Trophoblast cell (in vitro differentiated cells and primary cell): ENCODE data around the gene CLCN5.
A peak's percentile ranks its signal among the peaks of the same experiment; 100 is the strongest.

ENCODE experiments used
- DNase-seq, 2 donors: peaks; one replicate each; pipeline ENCODE4 v3.0.0-alpha.2; 2016
- H2AFZ ChIP-seq: 2 replicates; pipeline ENCODE4 v1.6.1; 2013; ENCODE audit warnings: low read length, moderate library complexity, mild to moderate bottlenecking; ENCODE audit not compliant: insufficient read depth, poor library complexity
- H2AK5ac ChIP-seq: 2 replicates; pipeline ENCODE4 v1.6.1; 2013; ENCODE audit warnings: mild to moderate bottlenecking, low read length
- H2BK120ac ChIP-seq: 2 replicates; pipeline ENCODE4 v1.6.1; 2013; ENCODE audit warnings: low read length, mild to moderate bottlenecking, moderate library complexity; ENCODE audit not compliant: insufficient read depth, poor library complexity
- H2BK12ac ChIP-seq: 2 replicates; pipeline ENCODE4 v1.6.1; 2013; ENCODE audit warnings: mild to moderate bottlenecking, low read length, moderate library complexity
- H2BK5ac ChIP-seq: 2 replicates; pipeline ENCODE4 v1.6.1; 2013; ENCODE audit warnings: low read length, low read depth, moderate library complexity, mild to moderate bottlenecking; ENCODE audit not compliant: poor library complexity
- H3K14ac ChIP-seq: 2 replicates; pipeline ENCODE4 v1.6.1; 2013; ENCODE audit warnings: mild to moderate bottlenecking, low read length
- H3K18ac ChIP-seq: 2 replicates; pipeline ENCODE4 v1.6.1; 2013; ENCODE audit warnings: mild to moderate bottlenecking, low read length
- H3K23ac ChIP-seq: 2 replicates; pipeline ENCODE4 v1.6.1; 2013; ENCODE audit warnings: low read length
- H3K27ac ChIP-seq: 2 replicates; pipeline ENCODE4 v1.5.1; 2013; ENCODE audit warnings: low read depth, mild to moderate bottlenecking, inconsistent platforms, low read length, moderate library complexity
- H3K27me3 ChIP-seq: 2 replicates; pipeline ENCODE4 v1.6.1; 2013; ENCODE audit warnings: inconsistent platforms, mild to moderate bottlenecking, low read length, moderate library complexity; ENCODE audit not compliant: insufficient read depth
- H3K36me3 ChIP-seq, 2 experiments: 1 replicate in 1 of 2; 2 replicates in 1 of 2; pipeline ENCODE4 v1.6.1; 2013; ENCODE audit warnings: low read length in 2 of 2, mild to moderate bottlenecking in 2 of 2, moderate library complexity in 1 of 2; ENCODE audit not compliant: insufficient read depth in 2 of 2, control insufficient read depth in 1 of 2
- H3K4ac ChIP-seq: 2 replicates; pipeline ENCODE4 v1.6.1; 2013; ENCODE audit warnings: low read depth, mild to moderate bottlenecking, low read length, moderate library complexity
- H3K4me1 ChIP-seq, 2 experiments: 1 replicate in 1 of 2; 2 replicates in 1 of 2; pipeline ENCODE4 v1.6.1; 2013; ENCODE audit warnings: low read length in 2 of 2, mild to moderate bottlenecking in 2 of 2, moderate library complexity in 1 of 2; ENCODE audit not compliant: insufficient read depth in 2 of 2, control insufficient read depth in 1 of 2
- H3K4me2 ChIP-seq: 2 replicates; pipeline ENCODE4 v1.6.1; 2013; ENCODE audit warnings: inconsistent platforms, mild to moderate bottlenecking, low read length, moderate library complexity
- H3K4me3 ChIP-seq: 2 replicates; pipeline ENCODE4 v1.5.1; 2013; ENCODE audit warnings: mild to moderate bottlenecking, low read depth, low read length, inconsistent platforms
- H3K79me1 ChIP-seq: one replicate; pipeline ENCODE4 v1.6.1; 2013; ENCODE audit warnings: low read length
- H3K79me2 ChIP-seq: 2 replicates; pipeline ENCODE4 v1.6.1; 2013; ENCODE audit warnings: low read length, mild to moderate bottlenecking; ENCODE audit not compliant: control insufficient read depth, insufficient read depth, poor library complexity
- H3K9ac ChIP-seq: 2 replicates; pipeline ENCODE4 v1.6.1; 2013; ENCODE audit warnings: mild to moderate bottlenecking, low read length
- H3K9me3 ChIP-seq: 2 replicates; pipeline ENCODE4 v1.6.1; 2013; ENCODE audit warnings: low read depth, mild to moderate bottlenecking, control low read depth, inconsistent platforms, low read length; ENCODE audit not compliant: insufficient read depth
- H4K12ac ChIP-seq: 2 replicates; pipeline ENCODE4 v1.6.1; 2013; ENCODE audit warnings: low read depth, mild to moderate bottlenecking, low read length, moderate library complexity
- H4K8ac ChIP-seq: 2 replicates; pipeline ENCODE4 v1.6.1; 2013; ENCODE audit warnings: low read depth, mild to moderate bottlenecking, low read length, moderate library complexity
- H4K91ac ChIP-seq: one replicate; pipeline ENCODE4 v1.6.1; 2013; ENCODE audit warnings: low read depth, mild to moderate bottlenecking, low read length, moderate library complexity
- WGBS: extraction: QIAGEN DNeasy Blood & Tissue Kit; methylation state at CpG from one replicate; pipeline ENCODE4 v1.1.7; 2013; ENCODE audit warnings: missing lambda C conversion rate; ENCODE audit not compliant: insufficient read length, insufficient coverage; ENCODE audit errors: extremely low coverage; 5-methylcytosine and 5-hydroxymethylcytosine counted together

CLCN5 gene

DNA sequence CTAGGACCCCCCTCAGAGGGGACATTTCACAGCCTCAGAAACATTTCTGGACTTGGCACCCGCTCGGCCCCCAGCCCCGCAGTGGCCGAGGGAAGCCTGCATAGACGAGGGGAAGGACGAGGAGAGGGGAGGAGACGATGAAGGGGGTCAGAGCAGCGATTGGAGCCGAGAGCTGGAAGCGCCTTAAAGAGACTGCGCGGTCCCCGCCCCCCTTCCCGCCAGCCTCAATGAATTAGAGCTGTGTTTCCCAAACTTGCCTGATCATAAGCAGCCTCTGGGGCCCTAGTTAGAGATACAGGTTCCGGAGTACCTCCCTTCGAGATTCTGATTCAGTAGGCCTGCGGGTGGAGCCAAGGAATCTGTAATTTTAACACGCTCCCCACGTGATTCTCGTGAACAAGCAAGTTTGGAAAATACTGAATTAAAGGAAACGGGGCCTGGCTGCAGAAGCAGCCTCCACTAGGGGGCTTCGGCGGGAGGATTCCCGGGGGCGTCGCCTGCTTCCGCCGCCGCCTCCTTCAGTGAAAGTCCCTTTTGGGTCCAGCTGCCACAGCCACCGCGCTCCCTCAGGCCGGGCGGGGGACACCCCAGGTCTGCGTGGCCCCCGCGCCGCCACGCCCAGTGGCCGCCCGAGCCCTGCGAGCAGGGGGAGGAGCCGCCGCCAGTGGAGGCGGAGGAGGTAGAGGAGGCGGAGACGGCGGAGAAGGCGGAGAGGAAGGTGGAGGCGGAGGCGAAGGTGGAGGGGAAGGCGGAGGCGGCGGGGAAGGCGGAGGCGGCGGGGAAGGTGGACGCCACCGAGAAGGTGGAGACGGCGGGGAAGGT lies 43.4 kb upstream of the CLCN5 start, which contains the start of gene USP27X:
TSS of gene USP27X (plus strand) at position 651 of the 822 bp plus-strand sequence. CDS start 824 bp downstream, outside the sequence.
- DNase-seq, result peak; percentile 65 to 69
- Histone ChIP-seq H3K27me3 (no peaks in the 10 kb centered on the region), H3K4me1 (peaks cover 2 to 8% of the 10 kb centered on the region in 2 experiments), H3K36me3 (peaks cover 0 to 9% of the 10 kb centered on the region in 2 experiments), H3K18ac (no peak within 1 kb of the TSS), H3K4ac (no peak within 1 kb of the TSS), H4K12ac (peak within 1 kb of the TSS; percentile 12), H2BK12ac (no peak within 1 kb of the TSS), H3K79me1 (peaks cover 6% of the 10 kb centered on the region), H3K14ac (no peak within 1 kb of the TSS), H3K27ac (peak within 1 kb of the TSS; percentile 80), H3K9ac (peak within 1 kb of the TSS; percentile 72), H4K91ac (peak within 1 kb of the TSS; percentile 45), H3K4me3 (peak within 1 kb of the TSS; percentile 82), H2AK5ac (no peak within 1 kb of the TSS), H3K4me2 (peak within 1 kb of the TSS; percentile 86), H2BK120ac (peak within 1 kb of the TSS; percentile 23), H2AFZ (peak within 1 kb of the TSS; percentile 45), H3K9me3 (no peaks in the 10 kb centered on the region), H2BK5ac (peak within 1 kb of the TSS; percentile 37), H3K79me2 (no peaks in the 10 kb centered on the region), H3K23ac (no peak within 1 kb of the TSS), H4K8ac (peak within 1 kb of the TSS; percentile 66)
- WGBS, result no CpG with 5 or more reads among the region's 60 CpGs

DNA sequence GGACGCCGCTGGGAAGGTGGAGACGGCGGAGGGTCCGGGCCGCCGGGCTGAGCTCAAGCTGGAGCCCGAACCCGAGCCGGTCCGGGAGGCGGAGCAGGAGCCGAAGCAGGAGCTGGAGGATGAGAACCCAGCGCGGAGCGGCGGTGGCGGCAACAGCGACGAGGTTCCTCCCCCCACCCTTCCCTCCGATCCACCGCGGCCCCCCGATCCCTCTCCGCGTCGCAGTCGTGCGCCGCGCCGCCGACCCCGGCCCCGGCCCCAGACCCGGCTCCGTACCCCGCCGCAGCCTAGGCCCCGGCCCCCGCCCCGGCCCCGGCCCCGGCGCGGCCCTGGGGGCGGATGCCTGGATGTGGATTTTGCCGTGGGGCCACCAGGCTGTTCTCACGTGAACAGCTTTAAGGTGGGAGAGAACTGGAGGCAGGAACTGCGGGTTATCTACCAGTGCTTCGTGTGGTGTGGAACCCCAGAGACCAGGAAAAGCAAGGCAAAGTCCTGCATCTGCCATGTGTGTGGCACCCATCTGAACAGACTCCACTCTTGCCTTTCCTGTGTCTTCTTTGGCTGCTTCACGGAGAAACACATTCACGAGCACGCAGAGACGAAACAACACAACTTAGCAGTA lies 42.6 kb upstream of the CLCN5 start:
- H2BK12ac ChIP-seq, result no peak overlapping the region
- peak overlapping the region; percentile 70 for H3K9ac ChIP-seq
- H3K79me2 ChIP-seq, result no peaks in the 10 kb centered on the region
- peak overlapping the region; percentile 82 for H3K4me3 ChIP-seq
- H3K9me3 ChIP-seq, result no peaks in the 10 kb centered on the region
- H2AK5ac ChIP-seq, result no peak overlapping the region
- H3K27ac ChIP-seq, result peak overlapping the region; percentile 80
- no peak overlapping the region for H3K23ac ChIP-seq
- H2BK5ac ChIP-seq, result peak overlapping the region; percentile 26
- no peak overlapping the region for H3K4ac ChIP-seq
- peak overlapping the region; percentile 82 for H3K4me2 ChIP-seq
- no peak overlapping the region for H2AFZ ChIP-seq
- H3K27me3 ChIP-seq, result no peaks in the 10 kb centered on the region
- no peak overlapping the region for H3K14ac ChIP-seq
- H4K91ac ChIP-seq, result peak overlapping the region; percentile 45
- peaks cover 2 to 8% of the 10 kb centered on the region in 2 experiments for H3K4me1 ChIP-seq
- no peak for DNase-seq
- H3K79me1 ChIP-seq, result peaks cover 6% of the 10 kb centered on the region
- H3K36me3 ChIP-seq, result peaks cover 0 to 9% of the 10 kb centered on the region in 2 experiments
- H3K18ac ChIP-seq, result no peak overlapping the region
- WGBS, result no CpG with 5 or more reads among the region's 55 CpGs
- peak overlapping the region; percentile 66 for H4K8ac ChIP-seq
- H4K12ac ChIP-seq, result peak overlapping the region; percentile 12
- no peak overlapping the region for H2BK120ac ChIP-seq

DNA sequence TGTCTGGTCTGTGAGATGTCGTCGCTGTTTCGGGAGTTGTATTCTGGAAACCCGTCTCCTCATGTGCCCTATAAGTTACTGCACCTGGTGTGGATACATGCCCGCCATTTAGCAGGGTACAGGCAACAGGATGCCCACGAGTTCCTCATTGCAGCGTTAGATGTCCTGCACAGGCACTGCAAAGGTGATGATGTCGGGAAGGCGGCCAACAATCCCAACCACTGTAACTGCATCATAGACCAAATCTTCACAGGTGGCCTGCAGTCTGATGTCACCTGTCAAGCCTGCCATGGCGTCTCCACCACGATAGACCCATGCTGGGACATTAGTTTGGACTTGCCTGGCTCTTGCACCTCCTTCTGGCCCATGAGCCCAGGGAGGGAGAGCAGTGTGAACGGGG lies 41.7 kb upstream of the CLCN5 start:
- no peak overlapping the region for H4K12ac ChIP-seq
- H3K27me3 ChIP-seq, result no peaks in the 10 kb centered on the region
- no peak overlapping the region for H2BK5ac ChIP-seq
- H3K14ac ChIP-seq, result no peak overlapping the region
- no peaks in the 10 kb centered on the region for H3K79me2 ChIP-seq
- peaks cover 0 to 9% of the 10 kb centered on the region in 2 experiments for H3K36me3 ChIP-seq
- H3K9me3 ChIP-seq, result no peaks in the 10 kb centered on the region
- DNase-seq, result no peak
- no CpG with 5 or more reads among the region's 12 CpGs for WGBS
- no peak overlapping the region for H3K4ac ChIP-seq
- H3K4me1 ChIP-seq, result peaks cover 2 to 8% of the 10 kb centered on the region in 2 experiments
- H3K18ac ChIP-seq, result no peak overlapping the region
- H2AFZ ChIP-seq, result no peak overlapping the region
- H2BK120ac ChIP-seq, result no peak overlapping the region
- H3K4me2 ChIP-seq, result no peak overlapping the region
- H4K8ac ChIP-seq, result no peak overlapping the region
- no peak overlapping the region for H2BK12ac ChIP-seq
- peaks cover 6% of the 10 kb centered on the region for H3K79me1 ChIP-seq
- H3K23ac ChIP-seq, result no peak overlapping the region
- no peak overlapping the region for H2AK5ac ChIP-seq
- no peak overlapping the region for H3K27ac ChIP-seq
- H3K4me3 ChIP-seq, result no peak overlapping the region
- H3K9ac ChIP-seq, result no peak overlapping the region
- H4K91ac ChIP-seq, result no peak overlapping the region

DNA sequence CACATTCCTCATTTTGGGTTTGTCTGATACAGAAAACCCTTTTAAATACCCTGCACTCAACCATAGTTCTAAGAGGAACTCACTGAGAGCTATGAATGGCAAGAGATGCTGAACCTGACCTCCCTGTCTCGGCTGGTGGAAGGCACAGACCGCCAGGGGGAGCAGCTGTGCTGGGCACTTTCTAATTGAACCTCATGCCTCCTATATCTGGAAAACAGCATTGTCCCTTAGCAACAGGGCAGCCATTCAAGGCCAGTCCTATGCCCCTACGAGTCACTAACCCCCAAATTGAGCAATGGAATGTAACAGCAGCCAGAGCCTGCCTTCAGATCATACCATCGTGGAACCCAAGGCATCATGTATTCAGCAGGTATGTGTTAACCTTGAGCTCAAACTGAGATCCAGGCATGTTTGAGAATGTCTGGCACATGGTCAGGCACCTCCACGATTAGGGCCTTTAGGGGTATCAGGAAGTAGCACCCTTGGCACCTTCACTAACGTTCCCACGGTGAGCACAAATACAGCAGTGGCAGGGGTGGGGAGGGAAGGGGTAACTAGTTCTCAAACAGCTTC lies 38.0 kb upstream of the CLCN5 start:
- no peaks in the 10 kb centered on the region for H3K79me2 ChIP-seq
- peaks cover 0 to 8% of the 10 kb centered on the region in 2 experiments for H3K4me1 ChIP-seq
- H2AK5ac ChIP-seq, result no peak overlapping the region
- H3K36me3 ChIP-seq, result peaks cover 0 to 9% of the 10 kb centered on the region in 2 experiments
- no peak overlapping the region for H4K8ac ChIP-seq
- no peak overlapping the region for H3K27ac ChIP-seq
- H3K4me2 ChIP-seq, result no peak overlapping the region
- H3K9ac ChIP-seq, result no peak overlapping the region
- H3K4me3 ChIP-seq, result no peak overlapping the region
- H2BK12ac ChIP-seq, result no peak overlapping the region
- H4K12ac ChIP-seq, result no peak overlapping the region
- no peak overlapping the region for H3K18ac ChIP-seq
- H3K9me3 ChIP-seq, result no peaks in the 10 kb centered on the region
- no peaks in the 10 kb centered on the region for H3K27me3 ChIP-seq
- H2BK5ac ChIP-seq, result no peak overlapping the region
- peaks cover 2% of the 10 kb centered on the region for H3K79me1 ChIP-seq
- no peak overlapping the region for H2AFZ ChIP-seq
- WGBS, result no CpG with 5 or more reads among the region's 7 CpGs
- H2BK120ac ChIP-seq, result no peak overlapping the region
- H4K91ac ChIP-seq, result no peak overlapping the region
- no peak overlapping the region for H3K14ac ChIP-seq
- H3K23ac ChIP-seq, result no peak overlapping the region
- no peak overlapping the region for H3K4ac ChIP-seq
- DNase-seq, result peak; percentile 35 to 72
